Measurements from ENCODE around the gene AIG1. TPM values are rescaled to one million over a fixed set of nuclear protein-coding genes. Genes with fewer than 3 reads are reported as not detected.
A peak's percentile ranks its signal among the peaks of the same experiment; 100 is the strongest.
"Not testable (repeated sequence)": the region's sequence is repeated elsewhere in the genome, so short reads cannot be mapped to it uniquely, and the experiment has no call there.

The AIG1 gene
- total and polyA plus RNA-seq, 4 donors = 19.9 to 31.7 (median 27.3) TPM

DNA sequence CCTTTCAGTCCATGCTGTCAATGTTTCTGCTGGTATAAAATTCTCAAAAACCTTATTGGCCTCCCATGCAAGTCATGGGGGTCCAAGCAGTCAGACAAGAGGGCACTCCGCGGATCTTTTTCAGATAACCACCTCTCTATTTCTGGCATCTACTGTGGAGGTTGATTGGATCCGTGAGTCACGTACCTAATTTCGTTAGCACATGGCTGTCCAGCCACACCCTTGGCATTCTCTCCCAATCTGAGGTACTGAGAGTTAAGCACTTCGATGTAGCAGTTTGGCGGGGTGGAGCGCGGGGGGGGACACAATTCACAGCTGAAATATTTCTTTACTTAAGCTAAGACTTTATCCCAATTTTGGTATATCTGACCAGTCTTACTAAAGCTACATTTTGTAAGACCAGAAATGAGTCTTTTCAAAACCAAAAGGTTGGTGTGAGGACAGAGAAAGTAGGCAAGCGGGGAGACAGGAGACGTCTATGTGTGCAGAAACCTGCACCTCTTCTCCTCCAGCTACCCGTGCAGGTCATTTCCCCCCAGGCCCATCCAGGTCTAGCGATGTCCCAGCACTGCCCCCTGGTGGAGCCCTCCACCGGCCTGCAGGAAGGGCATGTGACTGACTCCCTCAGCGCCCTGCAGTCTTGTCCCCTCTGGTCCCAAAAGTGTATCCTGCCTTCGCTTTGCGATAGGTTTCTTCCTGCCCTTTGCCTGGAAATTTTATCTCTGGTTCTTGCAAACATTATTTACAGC is 276.7 kb downstream of the AIG1 start:
- no peak overlapping the region for H3K27ac ChIP-seq (ENCODE audit: low read depth in 1 of 2, low read length in 1 of 2)
- DNase-seq (peak in 1 of 3 donors; percentile 34), ATAC-seq (ENCODE audit: insufficient read depth, low FRiP score) (no peak)

GRCh38 chr6:143339223-143339622 is 278.5 kb downstream of the AIG1 start:
- Histone ChIP-seq H3K27me3 (ENCODE audit: control insufficient read depth in 3 of 3, insufficient read depth in 3 of 3, low read length in 2 of 3) (no peaks in the 10 kb centered on the region), H3K36me3 (ENCODE audit: control insufficient read depth in 4 of 4, insufficient read depth in 4 of 4, low read length in 4 of 4) (peaks cover 0 to 3% (median under 1%) of the 10 kb centered on the region in 4 donors), H3K4me1 (ENCODE audit: control insufficient read depth in 5 of 5, insufficient read depth in 5 of 5, low read length in 5 of 5) (no peaks in the 10 kb centered on the region), H3K9me3 (ENCODE audit: control insufficient read depth in 4 of 4, insufficient read depth in 3 of 4, low read length in 3 of 4) (no peaks in the 10 kb centered on the region), H3K27ac (ENCODE audit: low read depth in 1 of 2, low read length in 1 of 2) (no peak overlapping the region), H3K4me3 (no peak overlapping the region), H3K9ac (ENCODE audit: insufficient read depth in 1 of 2, low read length in 2 of 2) (no peak overlapping the region)
- TF ChIP-seq, protein P1, sequence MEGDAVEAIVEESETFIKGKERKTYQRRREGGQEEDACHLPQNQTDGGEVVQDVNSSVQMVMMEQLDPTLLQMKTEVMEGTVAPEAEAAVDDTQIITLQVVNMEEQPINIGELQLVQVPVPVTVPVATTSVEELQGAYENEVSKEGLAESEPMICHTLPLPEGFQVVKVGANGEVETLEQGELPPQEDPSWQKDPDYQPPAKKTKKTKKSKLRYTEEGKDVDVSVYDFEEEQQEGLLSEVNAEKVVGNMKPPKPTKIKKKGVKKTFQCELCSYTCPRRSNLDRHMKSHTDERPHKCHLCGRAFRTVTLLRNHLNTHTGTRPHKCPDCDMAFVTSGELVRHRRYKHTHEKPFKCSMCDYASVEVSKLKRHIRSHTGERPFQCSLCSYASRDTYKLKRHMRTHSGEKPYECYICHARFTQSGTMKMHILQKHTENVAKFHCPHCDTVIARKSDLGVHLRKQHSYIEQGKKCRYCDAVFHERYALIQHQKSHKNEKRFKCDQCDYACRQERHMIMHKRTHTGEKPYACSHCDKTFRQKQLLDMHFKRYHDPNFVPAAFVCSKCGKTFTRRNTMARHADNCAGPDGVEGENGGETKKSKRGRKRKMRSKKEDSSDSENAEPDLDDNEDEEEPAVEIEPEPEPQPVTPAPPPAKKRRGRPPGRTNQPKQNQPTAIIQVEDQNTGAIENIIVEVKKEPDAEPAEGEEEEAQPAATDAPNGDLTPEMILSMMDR (IDR thresholded peaks at IDR 0.05; ENCODE audit: control extremely low read depth, extremely low read depth) = no peak
- no peak for DNase-seq
- no peak for ATAC-seq (ENCODE audit: insufficient read depth, low FRiP score)

More for the DNA sequence above, 276.7 kb downstream of the AIG1 start:
- TF ChIP-seq, protein P1 (IDR thresholded peaks at IDR 0.05; ENCODE audit: control extremely low read depth, extremely low read depth) = no peak
- no peaks in the 10 kb centered on the region for H3K27me3 ChIP-seq (ENCODE audit: control insufficient read depth in 3 of 3, insufficient read depth in 3 of 3, low read length in 2 of 3)
- H3K9ac ChIP-seq (ENCODE audit: insufficient read depth in 1 of 2, low read length in 2 of 2) = no peak overlapping the region
- peaks cover 0 to 4% (median 2%) of the 10 kb centered on the region in 4 donors for H3K36me3 ChIP-seq (ENCODE audit: control insufficient read depth in 4 of 4, insufficient read depth in 4 of 4, low read length in 4 of 4)
- H3K4me1 ChIP-seq (ENCODE audit: control insufficient read depth in 5 of 5, insufficient read depth in 5 of 5, low read length in 5 of 5) = peaks cover 0 to 2% (median 0%) of the 10 kb centered on the region in 5 donors
- 87% methylated on average over 17 of the region's 17 CpGs for WGBS, 2 donors
- H3K9me3 ChIP-seq (ENCODE audit: control insufficient read depth in 4 of 4, insufficient read depth in 3 of 4, low read length in 3 of 4) = no peaks in the 10 kb centered on the region
- H3K4me3 ChIP-seq = no peak overlapping the region

GRCh38 chr6:143345477-143345876 is 284.8 kb downstream of the AIG1 start:
- H3K27ac ChIP-seq (ENCODE audit: low read depth in 1 of 2, low read length in 1 of 2); ATAC-seq (ENCODE audit: insufficient read depth, low FRiP score); H3K36me3 ChIP-seq (ENCODE audit: control insufficient read depth in 4 of 4, insufficient read depth in 4 of 4, low read length in 4 of 4); H3K27me3 ChIP-seq (ENCODE audit: control insufficient read depth in 3 of 3, insufficient read depth in 3 of 3, low read length in 2 of 3); DNase-seq; H3K4me3 ChIP-seq; H3K9ac ChIP-seq (ENCODE audit: insufficient read depth in 1 of 2, low read length in 2 of 2); H3K9me3 ChIP-seq (ENCODE audit: control insufficient read depth in 4 of 4, insufficient read depth in 3 of 4, low read length in 3 of 4); H3K4me1 ChIP-seq (ENCODE audit: control insufficient read depth in 5 of 5, insufficient read depth in 5 of 5, low read length in 5 of 5): not testable (repeated sequence)
- WGBS, 2 donors = 96 to 97% methylated on average over 7 of the region's 7 CpGs

DNA sequence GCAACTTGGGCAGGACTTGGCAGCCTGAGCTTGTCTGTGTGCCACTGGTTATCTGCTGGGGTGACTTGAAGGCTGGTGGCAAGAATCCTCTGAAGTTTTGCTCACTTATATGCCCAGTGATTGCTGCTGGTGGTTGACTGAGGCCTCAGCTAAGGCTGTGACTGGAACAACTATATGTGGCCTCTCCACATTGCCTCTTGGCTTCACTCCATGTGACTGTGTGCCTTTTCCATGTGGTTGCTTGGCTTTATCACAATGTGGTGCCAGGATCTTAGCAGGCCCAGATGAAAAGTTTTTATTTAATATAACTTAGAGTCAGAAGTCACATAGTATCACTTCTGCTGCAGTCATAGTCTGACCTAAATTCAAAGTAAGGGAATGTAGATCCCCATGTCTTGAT is 285.3 kb downstream of the AIG1 start:
- Histone ChIP-seq H3K27me3 (ENCODE audit: control insufficient read depth in 3 of 3, insufficient read depth in 3 of 3, low read length in 2 of 3) (no peaks in the 10 kb centered on the region), H3K9me3 (ENCODE audit: control insufficient read depth in 4 of 4, insufficient read depth in 3 of 4, low read length in 3 of 4) (no peaks in the 10 kb centered on the region), H3K4me1 (ENCODE audit: control insufficient read depth in 5 of 5, insufficient read depth in 5 of 5, low read length in 5 of 5) (peaks cover 0 to 4% (median 0%) of the 10 kb centered on the region in 5 donors), H3K9ac (ENCODE audit: insufficient read depth in 1 of 2, low read length in 2 of 2) (no peak overlapping the region), H3K27ac (ENCODE audit: low read depth in 1 of 2, low read length in 1 of 2) (no peak overlapping the region), H3K4me3 (no peak overlapping the region), H3K36me3 (ENCODE audit: control insufficient read depth in 4 of 4, insufficient read depth in 4 of 4, low read length in 4 of 4) (peaks cover 0 to 3% (median 0%) of the 10 kb centered on the region in 4 donors)
- DNase-seq (peak in 1 of 3 donors; percentile 34), ATAC-seq (ENCODE audit: insufficient read depth, low FRiP score) (no peak)
- TF ChIP-seq, protein P1 (IDR thresholded peaks at IDR 0.05; ENCODE audit: control extremely low read depth, extremely low read depth) = no peak
